ENCODE results near the gene ANO4.

Gene ANO4

DNA sequence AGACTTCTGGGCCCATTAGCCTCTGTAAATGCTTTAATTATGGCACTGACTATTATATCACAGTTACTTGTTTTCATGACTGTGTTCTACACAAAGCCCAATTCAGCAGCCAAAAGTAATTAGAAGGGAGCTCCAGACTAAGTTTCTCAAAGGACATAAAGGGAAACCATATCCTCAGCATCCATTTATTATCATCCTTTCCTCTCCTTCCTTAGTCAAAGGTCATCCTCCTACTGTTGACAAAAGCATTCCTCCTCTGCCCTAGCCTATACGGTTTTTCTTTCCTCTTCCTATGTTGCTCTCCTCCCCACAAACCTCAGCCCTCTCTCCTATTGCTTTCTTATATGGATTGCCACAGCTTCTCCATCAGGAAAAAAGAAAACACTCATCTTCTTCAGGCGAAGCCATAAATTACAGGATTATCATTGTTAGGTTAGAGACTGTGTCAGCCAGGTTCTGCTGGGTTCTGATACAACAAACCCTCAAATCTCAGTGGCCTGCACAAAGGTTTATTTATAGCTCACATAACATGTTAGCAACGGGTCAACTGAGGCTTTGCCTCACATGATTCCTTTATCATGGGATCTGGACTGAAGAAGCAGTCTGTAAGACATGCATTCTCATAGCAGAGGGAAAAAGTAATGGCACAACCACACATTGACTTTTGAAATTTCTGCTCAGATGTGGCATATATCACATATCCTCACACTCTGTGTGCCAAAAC is 208.3 kb downstream of the ANO4 start:
- no peak overlapping the region for H3K4me3 ChIP-seq (ENCODE audit: low read depth, low read length)
- in situ Hi-C loops (cut with HindIII; ENCODE audit: low sequenced_read_pairs) = no loop called here
- TF ChIP-seq CTCF (IDR thresholded peaks at IDR 0.05; ENCODE audit: low read depth, low read length) = no peak
- DNase-seq (ENCODE audit: low read depth, low spot score) = no peak

DNA sequence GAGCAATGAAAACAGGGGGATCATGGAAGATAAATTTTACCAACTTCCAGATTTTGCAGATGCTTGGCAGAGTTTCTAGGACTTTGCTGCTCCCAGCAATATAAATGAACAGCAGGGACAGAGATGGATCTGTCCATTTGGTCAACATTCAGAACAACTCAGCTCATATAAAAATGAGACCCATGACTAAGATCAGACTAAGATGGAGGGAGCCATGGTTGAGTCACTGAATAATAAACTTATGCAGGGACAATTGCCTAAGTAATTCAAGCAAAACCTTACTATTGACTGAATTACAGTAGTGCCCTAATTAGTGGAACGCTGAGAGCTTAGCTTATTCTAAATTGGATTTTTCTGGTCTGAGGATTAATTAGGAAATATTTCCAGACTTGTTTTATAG is 210.3 kb downstream of the ANO4 start:
- in situ Hi-C loops (cut with HindIII; ENCODE audit: low sequenced_read_pairs) = no loop called here
- DNase-seq (ENCODE audit: low read depth, low spot score) = peak; percentile 5
- TF ChIP-seq CTCF (IDR thresholded peaks at IDR 0.05; ENCODE audit: low read depth, low read length) = no peak
- H3K4me3 ChIP-seq (ENCODE audit: low read depth, low read length) = no peak overlapping the region

DNA sequence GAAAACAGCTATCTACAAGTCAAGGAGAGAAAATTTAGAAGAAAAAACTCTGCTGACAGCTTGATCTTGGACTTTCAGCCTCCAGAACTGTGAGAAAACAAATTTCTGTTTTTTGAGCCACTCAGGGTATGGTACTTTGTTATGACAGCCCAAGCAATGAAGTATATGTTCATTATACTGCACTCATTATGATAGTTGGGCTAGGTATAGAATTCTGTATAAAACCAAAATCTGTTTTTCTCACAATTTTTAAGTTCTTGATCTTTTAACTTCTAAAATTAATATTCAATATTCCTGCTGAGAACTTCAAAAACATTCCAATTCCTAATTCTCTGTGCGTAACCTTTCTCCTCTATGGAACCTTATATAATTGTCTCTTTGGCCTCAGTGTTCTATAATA is 214.7 kb downstream of the ANO4 start:
- no peak for DNase-seq (ENCODE audit: low read depth, low spot score)
- no peak overlapping the region for H3K4me3 ChIP-seq (ENCODE audit: low read depth, low read length)
- TF ChIP-seq CTCF (IDR thresholded peaks at IDR 0.05; ENCODE audit: low read depth, low read length) = no peak
- in situ Hi-C loops (cut with HindIII; ENCODE audit: low sequenced_read_pairs) = no loop called here

DNA sequence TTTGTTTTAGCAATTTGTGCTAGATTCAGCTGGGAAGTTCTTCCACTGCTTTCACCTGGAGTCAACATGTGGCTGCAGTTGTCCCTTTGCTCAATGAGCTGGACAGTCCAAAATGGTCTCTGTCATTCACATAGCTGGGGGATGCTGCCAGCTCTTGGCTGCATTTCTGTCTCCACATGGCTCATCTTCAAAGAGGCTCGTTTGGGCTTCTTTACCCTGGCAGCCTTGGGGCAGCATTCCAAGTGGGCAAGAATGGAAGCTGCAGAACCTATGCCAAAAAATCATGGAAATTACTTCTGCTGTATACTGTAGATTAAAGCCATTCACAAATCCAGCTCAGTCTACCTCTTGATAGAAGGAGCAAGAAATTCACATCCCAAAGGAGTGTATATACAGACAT is 216.3 kb downstream of the ANO4 start:
- no peak for TF ChIP-seq CTCF (IDR thresholded peaks at IDR 0.05; ENCODE audit: low read depth, low read length)
- in situ Hi-C loops (cut with HindIII; ENCODE audit: low sequenced_read_pairs) = no loop called here

DNA sequence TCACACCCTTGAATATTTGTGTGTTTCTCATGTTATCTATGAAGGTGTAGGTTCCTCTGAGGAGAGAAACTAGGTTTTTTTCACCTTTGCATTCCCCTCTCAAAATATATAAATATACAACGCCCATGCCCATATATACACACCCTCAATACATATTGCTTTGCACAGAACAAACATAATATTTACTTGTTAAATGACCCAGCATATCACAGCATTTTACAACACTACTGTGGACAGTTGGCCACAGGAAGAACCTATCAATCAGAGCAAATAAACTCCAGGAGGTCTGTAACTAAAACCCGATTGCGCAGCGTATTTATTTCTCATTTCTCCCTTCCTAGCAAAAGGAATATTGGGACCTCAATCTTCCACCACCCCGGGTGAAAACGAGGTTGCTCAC is 219.4 kb downstream of the ANO4 start:
- H3K4me3 ChIP-seq (ENCODE audit: low read depth, low read length) = no peak overlapping the region
- no peak for TF ChIP-seq CTCF (IDR thresholded peaks at IDR 0.05; ENCODE audit: low read depth, low read length)
- in situ Hi-C loops (cut with HindIII; ENCODE audit: low sequenced_read_pairs) = no loop called here
- no peak for DNase-seq (ENCODE audit: low read depth, low spot score)

More for the DNA sequence above, 216.3 kb downstream of the ANO4 start:
- no peak for DNase-seq (ENCODE audit: low read depth, low spot score)
- no peak overlapping the region for H3K4me3 ChIP-seq (ENCODE audit: low read depth, low read length)

DNA sequence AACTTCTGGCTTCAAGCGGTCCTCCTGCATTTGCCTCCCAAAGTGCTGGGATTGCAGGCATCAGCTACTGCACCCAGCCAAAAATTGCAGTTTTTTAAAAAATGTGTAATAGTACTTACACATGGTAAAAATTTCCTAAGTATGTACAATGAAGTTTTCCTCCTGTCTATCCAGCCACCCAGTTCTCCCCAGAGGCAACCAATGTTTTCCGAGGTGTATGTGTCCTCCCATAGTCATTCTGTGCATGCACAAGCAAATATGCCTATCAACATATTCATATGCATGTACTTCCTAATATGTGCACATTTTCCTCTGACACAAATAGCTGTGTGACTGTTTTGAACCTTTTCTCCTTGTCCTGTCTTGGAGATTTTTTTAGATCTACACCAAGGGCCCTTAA is 220.5 kb downstream of the ANO4 start:
- no peak for DNase-seq (ENCODE audit: low read depth, low spot score)
- in situ Hi-C loops (cut with HindIII; ENCODE audit: low sequenced_read_pairs) = no loop called here
- no peak for TF ChIP-seq CTCF (IDR thresholded peaks at IDR 0.05; ENCODE audit: low read depth, low read length)
- H3K4me3 ChIP-seq (ENCODE audit: low read depth, low read length) = no peak overlapping the region
